Neutrophil (primary cell): Measurements from ENCODE around the gene CENPV.

Experiments used
- H3K27ac ChIP-seq: fragments of 200-600 bp; sonication (generic); 2 replicates; pipeline ENCODE4 v1.5.1; 2016; ENCODE audit warnings: mild to moderate bottlenecking, moderate library complexity
- H3K27me3 ChIP-seq: fragments of 200-600 bp; sonication (generic); 2 replicates; pipeline ENCODE4 v1.6.0; 2016; ENCODE audit warnings: mild to moderate bottlenecking
- H3K36me3 ChIP-seq: fragments of 200-600 bp; sonication (generic); 2 replicates; pipeline ENCODE4 v1.5.1; 2017
- H3K4me1 ChIP-seq, 2 experiments: fragments of 200-600 bp in 1 of 2; sonication (generic) in 1 of 2; 1 replicate in 1 of 2; 2 replicates in 1 of 2; pipeline versions ENCODE4 v1.5.1 to v1.6.1; 2013 to 2016; ENCODE audit warnings: low read depth in 1 of 2, low read length in 1 of 2, mild to moderate bottlenecking in 1 of 2, moderate library complexity in 1 of 2; ENCODE audit not compliant: control insufficient read depth in 1 of 2, insufficient read depth in 1 of 2
- H3K4me3 ChIP-seq, 2 experiments: fragments of 200-600 bp in 1 of 2; sonication (generic) in 1 of 2; 1 replicate in 1 of 2; 2 replicates in 1 of 2; pipeline ENCODE4 v1.5.1; 2013 to 2016; ENCODE audit warnings: low read depth in 1 of 2, low read length in 1 of 2, mild to moderate bottlenecking in 1 of 2, moderate library complexity in 1 of 2
- H3K9me3 ChIP-seq: fragments of 200-600 bp; sonication (generic); 2 replicates; pipeline ENCODE4 v1.5.1; 2016
- CTCF ChIP-seq: fragments of 200-600 bp; sonication (generic); IDR thresholded peaks from 2 replicates; pipeline ENCODE4 v1.5.1; 2016; ENCODE audit warnings: antibody characterized with exemption

Gene CENPV

GRCh38 chr17:16346721-16347271, 6.5 kb downstream of the CENPV start:
- TF ChIP-seq CTCF, result no peak
- Histone ChIP-seq H3K4me1 (peaks cover 10 to 16% of the 10 kb centered on the region in 2 experiments), H3K27me3 (peaks cover 14% of the 10 kb centered on the region), H3K27ac (no peak overlapping the region), H3K9me3 (no peaks in the 10 kb centered on the region), H3K36me3 (no peaks in the 10 kb centered on the region), H3K4me3 (no peak overlapping the region)

DNA sequence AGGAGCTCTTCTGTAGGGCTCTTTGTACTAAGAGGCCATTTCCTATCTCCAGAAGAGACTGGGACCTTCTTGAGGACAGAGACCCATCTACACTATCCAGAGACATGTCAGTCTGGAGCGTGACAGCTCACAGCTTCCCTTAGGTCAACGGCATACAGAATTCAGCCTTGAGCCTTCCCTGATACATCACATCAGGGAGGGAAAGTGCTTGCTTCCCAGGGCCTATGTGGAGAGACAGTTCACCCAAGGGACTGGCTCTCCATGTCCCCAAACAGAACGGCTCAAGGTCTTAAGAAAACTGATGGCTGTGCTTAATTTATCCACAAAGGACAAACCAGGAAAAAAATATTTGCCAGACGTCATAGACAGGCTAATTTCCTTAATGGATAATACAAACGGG, 7.7 kb downstream of the CENPV start:
- TF ChIP-seq CTCF, result no peak
- Histone ChIP-seq H3K4me3 (no peak overlapping the region), H3K36me3 (no peaks in the 10 kb centered on the region), H3K27me3 (peaks cover 1% of the 10 kb centered on the region), H3K9me3 (no peaks in the 10 kb centered on the region), H3K27ac (no peak overlapping the region), H3K4me1 (peaks cover 10 to 15% of the 10 kb centered on the region in 2 experiments)

DNA sequence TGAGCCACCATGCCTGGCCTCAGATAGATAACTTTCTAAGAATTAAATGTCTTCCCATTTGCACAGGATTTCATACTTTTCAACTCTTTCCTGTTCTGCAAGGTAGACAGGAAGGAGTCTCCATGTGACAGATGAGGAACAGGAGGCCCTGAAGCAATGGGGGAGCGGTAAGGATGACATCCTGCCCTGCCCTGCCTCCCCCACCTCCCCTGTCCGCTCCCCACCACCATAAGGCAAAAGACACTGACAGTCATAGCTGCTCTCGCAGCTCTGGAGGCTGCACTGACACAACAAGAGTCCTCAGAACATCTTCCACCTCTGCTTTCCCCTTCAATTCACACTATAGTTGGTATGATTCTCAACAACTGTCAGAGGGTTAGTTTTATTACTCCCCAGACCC, 9.7 kb downstream of the CENPV start:
- Histone ChIP-seq H3K9me3 (no peaks in the 10 kb centered on the region), H3K4me3 (no peak overlapping the region), H3K27ac (no peak overlapping the region), H3K27me3 (no peaks in the 10 kb centered on the region), H3K4me1 (peaks cover 10 to 15% of the 10 kb centered on the region in 2 experiments), H3K36me3 (no peaks in the 10 kb centered on the region)
- TF ChIP-seq CTCF, result no peak

DNA sequence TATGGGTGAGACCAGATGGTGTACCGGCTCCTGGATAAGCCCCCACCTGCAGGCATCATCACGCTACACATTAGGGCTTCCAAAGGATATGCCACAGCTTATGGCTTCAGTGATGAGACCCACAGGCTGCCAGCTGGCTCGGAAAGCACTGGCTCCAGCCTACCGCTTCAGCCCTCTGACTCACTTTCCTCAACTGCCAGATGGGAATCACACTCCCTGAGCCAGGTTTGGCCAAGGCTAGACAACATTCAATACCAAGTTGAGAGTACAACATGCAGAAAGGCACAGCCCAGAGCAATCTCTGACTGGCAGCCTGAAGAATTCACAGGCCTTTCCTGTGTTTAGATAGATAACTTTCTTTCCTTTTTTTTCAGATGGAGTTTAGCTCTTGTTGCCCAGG, 10.3 kb downstream of the CENPV start:
- H3K9me3 ChIP-seq, result no peaks in the 10 kb centered on the region
- TF ChIP-seq CTCF, result no peak

DNA sequence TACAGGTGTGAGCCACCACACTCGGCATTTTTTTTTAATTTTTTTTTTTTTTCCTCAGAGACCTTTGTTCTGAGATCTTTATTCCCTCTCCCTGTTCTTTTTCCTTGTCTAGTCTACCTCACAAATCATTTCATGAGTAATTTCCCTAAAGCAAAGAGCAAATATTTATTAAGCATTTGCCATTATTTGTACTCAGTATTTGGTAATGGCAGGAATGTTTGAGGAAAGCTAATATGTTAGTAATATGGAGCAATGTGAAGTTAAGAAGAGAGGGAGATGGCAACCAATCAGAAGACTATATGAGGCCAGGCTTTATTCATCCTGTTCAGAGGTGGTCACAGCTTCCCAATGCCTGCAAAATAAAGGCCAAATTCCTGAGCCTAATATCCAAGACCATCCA, 13.3 kb downstream of the CENPV start:
- TF ChIP-seq CTCF, result no peak
- peaks cover 10 to 15% of the 10 kb centered on the region in 2 experiments for H3K4me1 ChIP-seq
- H3K27ac ChIP-seq, result no peak overlapping the region
- H3K9me3 ChIP-seq, result no peaks in the 10 kb centered on the region
- H3K27me3 ChIP-seq, result no peaks in the 10 kb centered on the region
- H3K36me3 ChIP-seq, result no peaks in the 10 kb centered on the region
- no peak overlapping the region for H3K4me3 ChIP-seq

More for the DNA sequence above, 10.3 kb downstream of the CENPV start:
- Histone ChIP-seq H3K27ac (no peak overlapping the region), H3K4me1 (peaks cover 10 to 15% of the 10 kb centered on the region in 2 experiments), H3K4me3 (no peak overlapping the region), H3K27me3 (no peaks in the 10 kb centered on the region), H3K36me3 (no peaks in the 10 kb centered on the region)
